ENCODE data around the gene ZAP70. TPM values are rescaled to one million over a fixed set of nuclear protein-coding genes. Genes with fewer than 3 reads are reported as not detected.

The ZAP70 gene
- total and polyA plus RNA-seq, 2 of the 13 experiments (the other 11 are each of a cell fraction or from before 2014, with no cell fraction given): 0.51 to 4.0 TPM

DNA sequence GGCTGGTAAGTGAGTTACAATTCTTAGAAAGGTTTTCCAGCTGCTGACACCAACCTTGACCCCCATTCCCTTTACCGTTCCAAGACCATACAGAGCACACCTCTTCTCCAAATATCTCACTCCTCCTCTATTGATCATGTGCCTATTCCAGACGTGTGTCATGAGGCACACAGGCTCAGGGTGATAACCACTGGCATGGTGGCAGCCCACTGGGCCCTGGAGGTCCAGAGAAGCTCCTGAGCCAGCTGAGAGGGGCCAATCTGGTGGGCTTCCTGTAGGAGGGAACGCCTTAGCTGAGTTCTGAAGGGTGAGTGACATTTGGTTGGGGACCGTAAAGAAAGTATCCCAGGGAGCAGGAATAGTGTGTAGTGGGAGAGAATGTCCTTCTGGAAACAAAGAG, 28.3 kb downstream of the ZAP70 start:
- Histone ChIP-seq H3K4me1 (ENCODE audit: insufficient read depth, low read length) (peaks cover 35% of the 10 kb centered on the region), H3K4me3 (replicated peaks in 1 of 3; ENCODE audit: insufficient read depth in 1 of 3, low read depth in 2 of 3, low read length in 3 of 3) (no peak overlapping the region), H3K36me3 (replicated peaks in 1 of 2; ENCODE audit: control insufficient read depth in 1 of 2, insufficient read depth in 2 of 2, low read length in 2 of 2) (no peaks in the 10 kb centered on the region), H2AFZ (ENCODE audit: low read length) (no peak overlapping the region), H3K27me3 (ENCODE audit: control insufficient read depth in 1 of 2, insufficient read depth in 2 of 2, low read length in 2 of 2) (peaks cover 2 to 21% of the 10 kb centered on the region in 2 experiments; a peak in 4 of 5 replicates), H3K9me3 (ENCODE audit: low read length) (no peaks in the 10 kb centered on the region), H3K27ac (ENCODE audit: extremely low read length, insufficient read depth, low read length) (no peak overlapping the region), H3K79me2 (ENCODE audit: insufficient read depth, low read length) (no peaks in the 10 kb centered on the region), H4K20me1 (ENCODE audit: insufficient read depth, low read length) (no peaks in the 10 kb centered on the region), H3K9ac (ENCODE audit: insufficient read depth, low read depth, low read length) (no peak overlapping the region), H3K4me2 (ENCODE audit: low read depth, low read length) (no peak overlapping the region)
- ATAC-seq (no peak), DNase-seq (ENCODE audit: low spot score) (no peak), FAIRE-seq (no peak)
- in situ Hi-C loops (cut with HindIII; ENCODE audit: extremely low pct_ligation_motif_present, low pct_unique_long_range_greater_than_20kb) (loop anchor here (5.0 kb wide), 1 partner anchor 39 kb away; no protein-coding TSS in a partner anchor), intact Hi-C loops (cut with micrococcal nuclease; ENCODE audit: unreplicated experiment) (no loop called here)
- BruUV-seq (replicated peaks): no TSS peak
- POLR2A ChIA-PET: no interaction called here
- 75% methylated on average over 4 of the region's 4 CpGs for WGBS (ENCODE audit: low lambda C conversion rate)
- CTCF ChIA-PET (ENCODE audit: low intra/inter-chr PET ratio, low total read pairs): no interaction called here
- TF ChIP-seq ZNF83 (CRISPR knock-in tag; IDR thresholded peaks at IDR 0.05; ENCODE audit: borderline replicate concordance) (no peak), DNMT3B (CRISPR knock-in tag; conservative IDR thresholded peaks at IDR 0.05) (no peak), SOX6 (IDR thresholded peaks at IDR 0.05) (no peak), SOX6 (CRISPR knock-in tag; IDR thresholded peaks at IDR 0.05) (no peak), DNMT1 (CRISPR knock-in tag; IDR thresholded peaks at IDR 0.05) (no peak), NPAS2 (CRISPR knock-in tag; IDR thresholded peaks at IDR 0.05; ENCODE audit: borderline replicate concordance) (no peak), ZNF772 (CRISPR knock-in tag; IDR thresholded peaks at IDR 0.05) (no peak), ZBTB20 (CRISPR knock-in tag; IDR thresholded peaks at IDR 0.05; ENCODE audit: borderline replicate concordance, low read depth) (no peak), ZNF274 (CRISPR knock-in tag; IDR thresholded peaks at IDR 0.05) (no peak), ATAD3A (CRISPR knock-in tag; IDR thresholded peaks at IDR 0.05) (no peak), ZNF468 (CRISPR knock-in tag; IDR thresholded peaks at IDR 0.05) (no peak), ZNF331 (CRISPR knock-in tag; IDR thresholded peaks at IDR 0.05) (no peak), SALL1 (CRISPR knock-in tag; IDR thresholded peaks at IDR 0.05) (no peak), NR2F2 (IDR thresholded peaks at IDR 0.05; ENCODE audit: borderline replicate concordance, low read depth) (no peak), ZFP36L1 (CRISPR knock-in tag; IDR thresholded peaks at IDR 0.05) (no peak)
- TF ChIP-seq, protein P1, sequence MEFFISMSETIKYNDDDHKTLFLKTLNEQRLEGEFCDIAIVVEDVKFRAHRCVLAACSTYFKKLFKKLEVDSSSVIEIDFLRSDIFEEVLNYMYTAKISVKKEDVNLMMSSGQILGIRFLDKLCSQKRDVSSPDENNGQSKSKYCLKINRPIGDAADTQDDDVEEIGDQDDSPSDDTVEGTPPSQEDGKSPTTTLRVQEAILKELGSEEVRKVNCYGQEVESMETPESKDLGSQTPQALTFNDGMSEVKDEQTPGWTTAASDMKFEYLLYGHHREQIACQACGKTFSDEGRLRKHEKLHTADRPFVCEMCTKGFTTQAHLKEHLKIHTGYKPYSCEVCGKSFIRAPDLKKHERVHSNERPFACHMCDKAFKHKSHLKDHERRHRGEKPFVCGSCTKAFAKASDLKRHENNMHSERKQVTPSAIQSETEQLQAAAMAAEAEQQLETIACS (CRISPR knock-in tag; IDR thresholded peaks at IDR 0.05): no peak
- TF ChIP-seq, protein P2, sequence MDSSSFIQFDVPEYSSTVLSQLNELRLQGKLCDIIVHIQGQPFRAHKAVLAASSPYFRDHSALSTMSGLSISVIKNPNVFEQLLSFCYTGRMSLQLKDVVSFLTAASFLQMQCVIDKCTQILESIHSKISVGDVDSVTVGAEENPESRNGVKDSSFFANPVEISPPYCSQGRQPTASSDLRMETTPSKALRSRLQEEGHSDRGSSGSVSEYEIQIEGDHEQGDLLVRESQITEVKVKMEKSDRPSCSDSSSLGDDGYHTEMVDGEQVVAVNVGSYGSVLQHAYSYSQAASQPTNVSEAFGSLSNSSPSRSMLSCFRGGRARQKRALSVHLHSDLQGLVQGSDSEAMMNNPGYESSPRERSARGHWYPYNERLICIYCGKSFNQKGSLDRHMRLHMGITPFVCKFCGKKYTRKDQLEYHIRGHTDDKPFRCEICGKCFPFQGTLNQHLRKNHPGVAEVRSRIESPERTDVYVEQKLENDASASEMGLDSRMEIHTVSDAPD (CRISPR knock-in tag; IDR thresholded peaks at IDR 0.05): no peak
- TF ChIP-seq, protein P3, sequence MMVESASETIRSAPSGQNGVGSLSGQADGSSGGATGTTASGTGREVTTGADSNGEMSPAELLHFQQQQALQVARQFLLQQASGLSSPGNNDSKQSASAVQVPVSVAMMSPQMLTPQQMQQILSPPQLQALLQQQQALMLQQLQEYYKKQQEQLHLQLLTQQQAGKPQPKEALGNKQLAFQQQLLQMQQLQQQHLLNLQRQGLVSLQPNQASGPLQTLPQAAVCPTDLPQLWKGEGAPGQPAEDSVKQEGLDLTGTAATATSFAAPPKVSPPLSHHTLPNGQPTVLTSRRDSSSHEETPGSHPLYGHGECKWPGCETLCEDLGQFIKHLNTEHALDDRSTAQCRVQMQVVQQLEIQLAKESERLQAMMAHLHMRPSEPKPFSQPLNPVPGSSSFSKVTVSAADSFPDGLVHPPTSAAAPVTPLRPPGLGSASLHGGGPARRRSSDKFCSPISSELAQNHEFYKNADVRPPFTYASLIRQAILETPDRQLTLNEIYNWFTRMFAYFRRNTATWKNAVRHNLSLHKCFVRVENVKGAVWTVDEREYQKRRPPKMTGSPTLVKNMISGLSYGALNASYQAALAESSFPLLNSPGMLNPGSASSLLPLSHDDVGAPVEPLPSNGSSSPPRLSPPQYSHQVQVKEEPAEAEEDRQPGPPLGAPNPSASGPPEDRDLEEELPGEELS (CRISPR knock-in tag; IDR thresholded peaks at IDR 0.05): no peak
- TF ChIP-seq, protein P4, sequence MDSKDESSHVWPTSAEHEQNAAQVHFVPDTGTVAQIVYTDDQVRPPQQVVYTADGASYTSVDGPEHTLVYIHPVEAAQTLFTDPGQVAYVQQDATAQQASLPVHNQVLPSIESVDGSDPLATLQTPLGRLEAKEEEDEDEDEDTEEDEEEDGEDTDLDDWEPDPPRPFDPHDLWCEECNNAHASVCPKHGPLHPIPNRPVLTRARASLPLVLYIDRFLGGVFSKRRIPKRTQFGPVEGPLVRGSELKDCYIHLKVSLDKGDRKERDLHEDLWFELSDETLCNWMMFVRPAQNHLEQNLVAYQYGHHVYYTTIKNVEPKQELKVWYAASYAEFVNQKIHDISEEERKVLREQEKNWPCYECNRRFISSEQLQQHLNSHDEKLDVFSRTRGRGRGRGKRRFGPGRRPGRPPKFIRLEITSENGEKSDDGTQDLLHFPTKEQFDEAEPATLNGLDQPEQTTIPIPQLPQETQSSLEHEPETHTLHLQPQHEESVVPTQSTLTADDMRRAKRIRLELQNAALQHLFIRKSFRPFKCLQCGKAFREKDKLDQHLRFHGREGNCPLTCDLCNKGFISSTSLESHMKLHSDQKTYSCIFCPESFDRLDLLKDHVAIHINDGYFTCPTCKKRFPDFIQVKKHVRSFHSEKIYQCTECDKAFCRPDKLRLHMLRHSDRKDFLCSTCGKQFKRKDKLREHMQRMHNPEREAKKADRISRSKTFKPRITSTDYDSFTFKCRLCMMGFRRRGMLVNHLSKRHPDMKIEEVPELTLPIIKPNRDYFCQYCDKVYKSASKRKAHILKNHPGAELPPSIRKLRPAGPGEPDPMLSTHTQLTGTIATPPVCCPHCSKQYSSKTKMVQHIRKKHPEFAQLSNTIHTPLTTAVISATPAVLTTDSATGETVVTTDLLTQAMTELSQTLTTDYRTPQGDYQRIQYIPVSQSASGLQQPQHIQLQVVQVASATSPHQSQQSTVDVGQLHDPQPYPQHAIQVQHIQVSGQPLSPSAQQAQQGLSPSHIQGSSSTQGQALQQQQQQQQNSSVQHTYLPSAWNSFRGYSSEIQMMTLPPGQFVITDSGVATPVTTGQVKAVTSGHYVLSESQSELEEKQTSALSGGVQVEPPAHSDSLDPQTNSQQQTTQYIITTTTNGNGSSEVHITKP (CRISPR knock-in tag; IDR thresholded peaks at IDR 0.05; ENCODE audit: low read depth): no peak
